GM12891 (cell line): ENCODE measurements around the gene EFNA3.

ENCODE experiments used
- DNase-seq: peaks from one replicate; pipeline ENCODE4 v3.0.0; 2011; ENCODE audit warnings: low spot score; ENCODE audit not compliant: insufficient read length
- FAIRE-seq: peaks from 2 replicates; lab custom pipeline; 2011; peaks lifted over from hg19 to GRCh38; lab: Jason Lieb, UNC
- PAX5 ChIP-seq: IDR thresholded peaks from 2 replicates; pipeline ENCODE4 v1.6.1; 2011; ENCODE audit warnings: low read length, moderate library complexity, mild to moderate bottlenecking; ENCODE audit not compliant: insufficient read depth, severe bottlenecking
- POLR2A ChIP-seq: IDR thresholded peaks from 2 replicates; pipeline ENCODE4 v1.6.1; 2011; ENCODE audit warnings: low read depth, low read length, control low read depth
- POLR2AphosphoS5 ChIP-seq: IDR thresholded peaks from 2 replicates; pipeline ENCODE4 v1.6.1; 2011; ENCODE audit warnings: low read depth, low read length, control low read depth
- POU2F2 ChIP-seq: IDR thresholded peaks from 2 replicates; pipeline ENCODE4 v1.6.1; 2011; ENCODE audit warnings: low read depth, mild to moderate bottlenecking, control low read depth, low read length, moderate library complexity
- SPI1 ChIP-seq: IDR thresholded peaks from 2 replicates; pipeline ENCODE4 v1.6.1; 2011; ENCODE audit warnings: low read depth, low read length, control low read depth
- TAF1 ChIP-seq: IDR thresholded peaks from 2 replicates; pipeline ENCODE4 v1.6.1; 2011; ENCODE audit warnings: low read depth, low read length, control low read depth

The EFNA3 gene

GRCh38 chr1:155037851-155038441 is 40.7 kb upstream of the EFNA3 start:
- DNase-seq (no peak), FAIRE-seq (no peak)
- TF ChIP-seq TAF1, result no peak
- TF ChIP-seq POLR2AphosphoS5, result no peak
- no peak for TF ChIP-seq POLR2A
- TF ChIP-seq POU2F2, result no peak
- no peak for TF ChIP-seq SPI1
- TF ChIP-seq PAX5, result no peak

- TF ChIP-seq TAF1 (no peak), SPI1 (no peak), POLR2AphosphoS5 (no peak), POU2F2 (no peak), POLR2A (no peak), PAX5 (no peak)
- FAIRE-seq (no peak), DNase-seq (no peak)
Measured at GRCh38 chr1:155038602-155039307, 39.9 kb upstream of the EFNA3 start.

DNA sequence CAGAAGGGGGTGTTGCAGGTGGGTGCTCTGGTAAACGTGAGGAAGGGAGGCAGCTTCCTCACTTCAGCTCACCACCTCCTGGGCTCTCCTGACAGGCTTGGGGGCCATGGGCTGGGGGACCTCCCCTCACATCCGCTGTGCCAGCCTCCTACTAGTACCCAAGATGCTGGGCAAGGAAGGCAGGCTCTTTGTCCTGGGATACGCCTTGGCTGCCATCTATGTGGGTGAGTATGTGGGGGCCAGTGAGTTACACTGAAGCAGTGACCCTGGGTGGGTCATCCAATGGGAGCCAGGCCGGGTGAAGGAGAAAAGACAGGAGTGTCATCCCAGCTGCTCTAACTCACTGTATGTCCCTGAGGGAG is 39.3 kb upstream of the EFNA3 start:
- TF ChIP-seq SPI1, result no peak
- no peak for TF ChIP-seq POLR2AphosphoS5
- no peak for TF ChIP-seq TAF1
- TF ChIP-seq POLR2A, result no peak
- DNase-seq, result no peak
- FAIRE-seq, result no peak

GRCh38 chr1:155040358-155041093 is 38.1 kb upstream of the EFNA3 start:
- TF ChIP-seq PAX5 (no peak), POLR2A (no peak), POLR2AphosphoS5 (no peak), TAF1 (no peak), SPI1 (no peak), POU2F2 (no peak)
- no peak for DNase-seq
- FAIRE-seq, result no peak

DNA sequence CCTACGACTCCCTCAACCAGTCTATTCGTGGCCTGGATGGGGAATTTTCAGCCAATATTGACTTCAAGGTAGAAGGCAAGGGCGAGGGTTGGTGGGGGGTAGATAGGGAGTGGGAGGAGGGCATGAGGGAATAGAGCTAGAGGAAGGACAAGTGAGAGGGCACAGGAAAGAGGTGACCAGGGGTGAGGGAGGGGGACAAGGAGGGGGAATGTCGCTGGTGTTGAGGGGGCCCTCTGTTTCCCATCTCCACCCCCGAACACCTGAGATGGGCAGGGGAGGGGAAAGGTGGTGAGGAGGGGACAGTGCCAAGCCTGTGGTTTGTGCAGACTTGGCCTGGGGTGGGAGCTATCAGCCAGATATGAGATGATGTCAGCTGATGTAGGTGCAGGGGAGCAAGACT is 35.8 kb upstream of the EFNA3 start:
- FAIRE-seq (no peak), DNase-seq (no peak)
- TF ChIP-seq POU2F2, result no peak
- no peak for TF ChIP-seq POLR2A
- no peak for TF ChIP-seq TAF1
- no peak for TF ChIP-seq POLR2AphosphoS5
- no peak for TF ChIP-seq SPI1
- TF ChIP-seq PAX5, result no peak

- FAIRE-seq, result no peak
- TF ChIP-seq SPI1 (no peak), POLR2AphosphoS5 (no peak), PAX5 (no peak), TAF1 (no peak), POU2F2 (no peak), POLR2A (no peak)
- no peak for DNase-seq
Measured at GRCh38 chr1:155043301-155043702, 35.3 kb upstream of the EFNA3 start.

DNA sequence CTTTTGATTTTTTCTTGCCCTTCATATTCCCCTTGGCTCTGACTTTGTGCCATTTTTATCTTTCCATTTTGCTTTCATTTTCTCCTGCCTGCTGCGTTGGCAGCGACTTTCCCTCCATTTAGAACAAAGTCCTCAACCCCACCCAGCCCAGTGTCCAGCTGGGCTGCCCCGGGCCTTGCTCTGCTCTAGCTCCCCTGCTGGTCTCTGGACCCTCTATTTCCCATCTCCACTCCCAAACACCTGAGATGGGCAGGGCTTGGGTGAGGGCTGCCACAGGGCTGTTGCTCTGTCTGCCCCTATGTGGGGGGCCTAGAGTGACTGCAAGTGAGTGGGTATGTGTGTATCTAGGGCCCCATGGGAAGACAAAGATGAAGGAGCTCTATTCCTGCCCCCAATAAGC is 34.8 kb upstream of the EFNA3 start:
- DNase-seq, result no peak
- FAIRE-seq, result no peak

DNA sequence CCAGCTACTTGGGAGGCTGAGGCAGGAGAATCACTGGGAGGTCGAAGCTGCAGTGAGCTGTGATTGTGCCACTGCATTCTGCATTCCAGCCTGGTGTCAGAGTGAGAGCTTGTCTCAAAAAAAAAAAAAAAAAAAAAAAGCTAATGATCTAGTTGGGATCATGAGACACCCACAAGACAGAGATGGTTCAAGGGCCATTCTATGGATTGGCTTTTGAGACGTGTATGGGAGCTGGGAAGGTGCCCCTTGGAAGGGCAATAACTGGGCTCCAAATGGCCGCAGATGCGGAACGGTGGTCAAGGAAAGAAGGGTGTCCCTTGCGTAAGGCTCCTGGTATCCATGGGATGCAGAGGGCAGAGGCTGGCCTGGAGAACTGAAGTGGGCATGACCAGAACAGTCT is 34.3 kb upstream of the EFNA3 start:
- DNase-seq (no peak), FAIRE-seq (no peak)
- no peak for TF ChIP-seq POU2F2
- TF ChIP-seq PAX5, result no peak
- TF ChIP-seq POLR2A, result no peak

More for the DNA sequence above, 34.8 kb upstream of the EFNA3 start:
- no peak for TF ChIP-seq POU2F2
- TF ChIP-seq POLR2AphosphoS5, result no peak
- no peak for TF ChIP-seq PAX5
- TF ChIP-seq SPI1, result no peak
- TF ChIP-seq POLR2A, result no peak
- TF ChIP-seq TAF1, result no peak

GRCh38 chr1:155044812-155045657 is 33.6 kb upstream of the EFNA3 start:
- no peak for DNase-seq
- peak; percentile 69 for FAIRE-seq
- TF ChIP-seq PAX5 (no peak), TAF1 (no peak), SPI1 (no peak)
